K562 (cell line): ENCODE measurements around the gene PLXND1. TPM values are rescaled to one million over a fixed set of nuclear protein-coding genes. Genes with fewer than 3 reads are reported as not detected.
A peak's percentile ranks its signal among the peaks of the same experiment; 100 is the strongest.

ENCODE experiments used
- ATAC-seq: fragments of 200-7000 bp; cut with Tn5 transposase; 3 replicates; pipeline ENCODE4 v1.9.1; 2020; ENCODE audit warnings: moderate library complexity
- BruUV-seq: library from RNA; stranded (reverse); fragments of 400-500 nt; replicated peaks from 2 replicates; lab custom pipeline; 2021; lab: Mats Ljungman, UMichigan
- CTCF ChIA-PET: fragments of 300-600 bp; formaldehyde crosslinking; extraction: SDS; loops from one replicate; lab custom pipeline; 2021; ENCODE audit warnings: low intra/inter-chr PET ratio; lab: Yijun Ruan, JAX
- POLR2A ChIA-PET: fragments of 300-600, 350-650 bp; sonication (Branson Sonifier 250); formaldehyde crosslinking; extraction: SDS; loops from one replicate; lab custom pipeline; 2021; ENCODE audit warnings: antibody characterized with exemption, inconsistent platforms; lab: Yijun Ruan, JAX
- DNase-seq, 4 experiments: peaks; one replicate each; pipeline versions ENCODE4 v3.0.0 to v3.0.0-alpha.2; 2011 to 2018; ENCODE audit warnings: low spot score in 3 of 4, mixed read lengths in 3 of 4; ENCODE audit errors: extremely low read depth in 1 of 4
- FAIRE-seq: peaks from 2 replicates; lab custom pipeline; 2011; peaks lifted over from hg19 to GRCh38; lab: Jason Lieb, UNC
- H2AFZ ChIP-seq: 2 replicates; pipeline ENCODE4 v1.6.0; 2011; ENCODE audit warnings: low read depth, low read length, control low read depth, inconsistent platforms
- H3K27ac ChIP-seq: fragments of 200-600 bp; 3 replicates; pipeline ENCODE4 v1.8.0; 2011; ENCODE audit warnings: low read depth, mild to moderate bottlenecking, control low read depth, inconsistent platforms, low read length, moderate library complexity, mixed read lengths; ENCODE audit errors: extremely low read depth
- H3K27me3 ChIP-seq, 2 experiments: fragments of 300-600 bp in 1 of 2; 2 replicates in 1 of 2; 3 replicates in 1 of 2; pipeline versions ENCODE4 v1.6.0 to v1.8.0; 2011; ENCODE audit warnings: inconsistent platforms in 2 of 2, low read length in 2 of 2, mild to moderate bottlenecking in 1 of 2, mixed read lengths in 1 of 2, moderate library complexity in 1 of 2; ENCODE audit not compliant: control insufficient read depth in 2 of 2, insufficient read depth in 2 of 2
- H3K36me3 ChIP-seq: fragments of 300-600 bp; 3 replicates; pipeline ENCODE4 v1.8.0; 2011; ENCODE audit warnings: mild to moderate bottlenecking, low read length, inconsistent platforms; ENCODE audit not compliant: control insufficient read depth, insufficient read depth
- H3K4me1 ChIP-seq, 2 experiments: fragments of 200-600 bp in 1 of 2; replicated peaks in 1 of 2; 2 replicates in 1 of 2; 3 replicates in 1 of 2; pipeline versions ENCODE4 v1.5.1 to v1.8.0; 2011; ENCODE audit warnings: inconsistent platforms in 2 of 2, low read length in 2 of 2, mild to moderate bottlenecking in 1 of 2, mixed read lengths in 1 of 2, moderate library complexity in 1 of 2; ENCODE audit not compliant: control insufficient read depth in 2 of 2, insufficient read depth in 2 of 2
- H3K4me2 ChIP-seq: 2 replicates; pipeline ENCODE4 v1.6.1; 2011; ENCODE audit warnings: low read length, control low read depth, inconsistent platforms, mixed read lengths; ENCODE audit not compliant: insufficient read depth
- H3K4me3 ChIP-seq: fragments of 200-600 bp; sonication (generic), shearing (Covaris generic); 2 replicates; pipeline ENCODE4 v1.5.1; 2016; ENCODE audit warnings: control low read depth, inconsistent platforms
- H3K79me2 ChIP-seq: fragments of 200-600 bp; 3 replicates; pipeline ENCODE4 v1.8.0; 2011; ENCODE audit warnings: low read length, inconsistent platforms; ENCODE audit not compliant: control insufficient read depth, insufficient read depth
- H3K9ac ChIP-seq, 2 experiments: 2 replicates each; pipeline versions ENCODE4 v1.6.0 to v1.6.1; 2011; ENCODE audit warnings: low read depth in 2 of 2, low read length in 2 of 2, control low read depth in 1 of 2, inconsistent platforms in 1 of 2, mild to moderate bottlenecking in 1 of 2, mixed read lengths in 1 of 2; ENCODE audit not compliant: insufficient read depth in 1 of 2
- H3K9me1 ChIP-seq: one replicate; pipeline ENCODE4 v1.6.0; 2011; ENCODE audit warnings: inconsistent platforms, mild to moderate bottlenecking, low read length, moderate library complexity; ENCODE audit not compliant: control insufficient read depth, insufficient read depth
- H3K9me3 ChIP-seq: replicated peaks from 2 replicates; pipeline ENCODE4 v1.5.1; 2011; ENCODE audit warnings: low read depth, low read length, inconsistent platforms; ENCODE audit not compliant: control insufficient read depth, insufficient read depth
- H4K20me1 ChIP-seq: replicated peaks from 2 replicates; pipeline ENCODE4 v1.6.1; 2011; ENCODE audit warnings: low read length, inconsistent platforms, mixed read lengths; ENCODE audit not compliant: control insufficient read depth, insufficient read depth
- ASH1L ChIP-seq: fragments of 450-650 bp; IDR thresholded peaks from 2 replicates; pipeline ENCODE4 v1.6.1; 2018; ENCODE audit warnings: borderline replicate concordance, mild to moderate bottlenecking, low read depth; ENCODE audit not compliant: partially characterized antibody
- NFYB ChIP-seq: IDR thresholded peaks from 2 replicates; pipeline ENCODE4 v1.6.1; 2011; ENCODE audit warnings: mild to moderate bottlenecking, moderate library complexity; ENCODE audit not compliant: insufficient read length; ENCODE audit errors: extremely low read depth
- NR3C1 ChIP-seq: sonication (generic); formaldehyde crosslinking; IDR thresholded peaks from 2 replicates; pipeline ENCODE4 v1.8.1; 2022; ENCODE audit warnings: missing genetic modification reagents
- RAD51 ChIP-seq: fragments of 450-650 bp; IDR thresholded peaks from 2 replicates; pipeline ENCODE4 v1.7.1; 2016; ENCODE audit warnings: low read depth, mild to moderate bottlenecking, borderline replicate concordance
- ZNF263 ChIP-seq: sonication (generic); formaldehyde crosslinking; IDR thresholded peaks from 2 replicates; pipeline ENCODE4 v1.8.0; 2022; ENCODE audit warnings: mild to moderate bottlenecking, missing genetic modification reagents, borderline replicate concordance
- ZNF445 ChIP-seq: fragments of 250-450 bp; sonication (Bioruptor Pico); IDR thresholded peaks from 2 replicates; pipeline ENCODE4 v1.4.0; 2020; ENCODE audit warnings: low read depth, mild to moderate bottlenecking, moderate library complexity
- ZNF644 ChIP-seq: fragments of 200-800 bp; sonication (Bioruptor generic); IDR thresholded peaks from 2 replicates; pipeline ENCODE4 v1.6.1; 2016; ENCODE audit warnings: low read depth, missing genetic modification characterization, missing compliant biosample characterization
- WGBS: fragments of 100-300 bp; shearing (Covaris generic); methylation state at CpG from one replicate; pipeline ENCODE4 v1.1.6; 2016; ENCODE audit warnings: low coverage, mixed read lengths; ENCODE audit not compliant: insufficient coverage; ENCODE audit errors: missing lambda C conversion rate; 5-methylcytosine and 5-hydroxymethylcytosine counted together
- in situ Hi-C: fragments of 300-500 bp; cut with MboI; formaldehyde crosslinking; loops from 4 replicates; pipeline ENCODE4 v1.15.0; 2018; ENCODE audit warnings: inconsistent platforms, mixed read lengths
- intact Hi-C: fragments of 100-400 bp; cut with micrococcal nuclease; formaldehyde crosslinking; loops from 2 replicates; pipeline ENCODE4 v1.14.2; 2022
- polyA plus RNA-seq, 8 experiments: library from polyadenylated mRNA; depleted of rRNA in 4 of 8; stranded (reverse) in 5 of 8; unstranded in 3 of 8; fragments of >200 nt; fragmentation: Nextera tagmentation in 2 of 8; fragmentation: Illumina TruSeq in 1 of 8; extraction: Ambion mirVana in 2 of 8; extraction: Trizol in 1 of 8; gene quantifications; 2 replicates each; pipeline versions ENCODE4 v1.2.1 to v1.2.3, GENCODE V29; 2011 to 2014; ENCODE audit warnings: inconsistent platforms in 1 of 8, missing spikeins in 1 of 8
- total RNA-seq, 7 experiments: library from RNA; depleted of rRNA in 6 of 7; stranded (reverse); fragments of >200 nt in 6 of 7; fragmentation: Illumina TruSeq in 2 of 7; extraction: Trizol in 2 of 7; gene quantifications; 2 replicates each; pipeline versions ENCODE4 v1.2.1 to v1.2.3, GENCODE V29; 2011 to 2021; ENCODE audit warnings: low replicate concordance in 1 of 7
- TF ChIP-seq, protein P1 (sequence below): sonication (generic); formaldehyde crosslinking; IDR thresholded peaks from 2 replicates; pipeline ENCODE4 v1.8.1; 2023; ENCODE audit warnings: mild to moderate bottlenecking, missing genetic modification reagents
- TF ChIP-seq, protein P2 (sequence below): sonication (generic); formaldehyde crosslinking; IDR thresholded peaks from 2 replicates; pipeline ENCODE4 v1.5.0; 2020; ENCODE audit warnings: missing genetic modification reagents
- TF ChIP-seq, protein P3 (sequence below): fragments of 450-650 bp; formaldehyde crosslinking; conservative IDR thresholded peaks from 2 replicates; pipeline ENCODE4 v1.4.0; 2022; ENCODE audit warnings: mild to moderate bottlenecking, missing genetic modification characterization
- TF ChIP-seq, protein P4 (sequence below): fragments of 450-650 bp; IDR thresholded peaks from 2 replicates; pipeline ENCODE4 v1.7.0; 2016; ENCODE audit warnings: borderline replicate concordance
- TF ChIP-seq, protein P5 (sequence below): sonication (generic); formaldehyde crosslinking; IDR thresholded peaks from 2 replicates; pipeline ENCODE4 v1.9.0; 2022; ENCODE audit warnings: mild to moderate bottlenecking, missing genetic modification reagents

The PLXND1 gene
- total and polyA plus RNA-seq, 9 of the 15 experiments (the other 6 are each of a cell fraction or from before 2014, with no cell fraction given): 0.34 to 28.8 (median 14.0) TPM

DNA sequence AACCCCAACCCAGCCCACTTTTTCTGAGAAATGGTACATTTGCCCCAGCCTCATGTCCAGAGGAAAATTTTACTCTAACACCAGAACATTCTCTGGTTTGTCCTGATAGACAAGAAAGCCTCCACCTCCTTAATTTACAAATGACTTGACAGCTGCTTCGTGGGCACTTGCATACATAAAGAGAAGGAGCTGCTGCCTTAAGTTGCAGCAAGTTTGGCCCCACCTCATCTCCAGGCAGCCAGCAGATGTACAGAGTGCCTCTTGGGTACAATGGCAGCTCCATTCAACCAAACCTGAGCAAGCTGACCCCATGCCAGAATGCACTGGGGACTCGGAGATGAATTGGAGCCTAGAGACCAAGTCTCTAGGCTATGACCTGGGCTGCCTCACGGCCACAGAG lies 69.7 kb downstream of the PLXND1 start (continued):
- TF ChIP-seq, protein P1, sequence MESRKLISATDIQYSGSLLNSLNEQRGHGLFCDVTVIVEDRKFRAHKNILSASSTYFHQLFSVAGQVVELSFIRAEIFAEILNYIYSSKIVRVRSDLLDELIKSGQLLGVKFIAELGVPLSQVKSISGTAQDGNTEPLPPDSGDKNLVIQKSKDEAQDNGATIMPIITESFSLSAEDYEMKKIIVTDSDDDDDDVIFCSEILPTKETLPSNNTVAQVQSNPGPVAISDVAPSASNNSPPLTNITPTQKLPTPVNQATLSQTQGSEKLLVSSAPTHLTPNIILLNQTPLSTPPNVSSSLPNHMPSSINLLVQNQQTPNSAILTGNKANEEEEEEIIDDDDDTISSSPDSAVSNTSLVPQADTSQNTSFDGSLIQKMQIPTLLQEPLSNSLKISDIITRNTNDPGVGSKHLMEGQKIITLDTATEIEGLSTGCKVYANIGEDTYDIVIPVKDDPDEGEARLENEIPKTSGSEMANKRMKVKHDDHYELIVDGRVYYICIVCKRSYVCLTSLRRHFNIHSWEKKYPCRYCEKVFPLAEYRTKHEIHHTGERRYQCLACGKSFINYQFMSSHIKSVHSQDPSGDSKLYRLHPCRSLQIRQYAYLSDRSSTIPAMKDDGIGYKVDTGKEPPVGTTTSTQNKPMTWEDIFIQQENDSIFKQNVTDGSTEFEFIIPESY (CRISPR knock-in tag): no peak

DNA sequence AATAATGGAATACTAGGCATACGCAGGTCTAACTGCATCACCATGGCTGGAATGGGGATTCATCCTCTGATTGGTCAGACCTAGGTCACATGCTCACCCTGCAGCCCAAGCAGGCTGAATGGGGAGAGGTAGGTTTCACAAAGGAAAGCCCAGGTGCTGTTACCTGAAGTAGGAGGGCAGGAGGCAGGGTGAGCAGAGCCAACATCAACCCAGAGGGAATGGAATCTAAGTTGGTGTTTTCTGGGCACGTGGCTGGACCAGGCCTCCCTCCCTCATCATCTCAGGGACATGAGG lies 70.2 kb downstream of the PLXND1 start:
- no TSS peak for BruUV-seq
- H3K4me2 ChIP-seq: no peak overlapping the region; the same call in none of the 2 replicates
- no peaks in the 10 kb centered on the region for H3K36me3 ChIP-seq
- H3K4me3 ChIP-seq: no peak overlapping the region
- in situ Hi-C loops (no loop called here), intact Hi-C loops (no loop called here)
- no peak overlapping the region for H3K9ac ChIP-seq
- no peak overlapping the region for H3K27ac ChIP-seq
- no peaks in the 10 kb centered on the region for H3K9me1 ChIP-seq
- H3K9me3 ChIP-seq: no peaks in the 10 kb centered on the region
- peaks cover 2 to 13% of the 10 kb centered on the region in 2 experiments; a peak in 2 of 5 replicates for H3K27me3 ChIP-seq
- DNase-seq (no peak), ATAC-seq (0 out of 3 replicates have a peak, but pooled peaks have one; percentile 40), FAIRE-seq (no peak)
- H3K79me2 ChIP-seq: no peaks in the 10 kb centered on the region
- no peak overlapping the region for H2AFZ ChIP-seq
- WGBS: 24% methylated on average over 2 of the region's 2 CpGs
- H3K4me1 ChIP-seq: peaks cover 0 to 4% of the 10 kb centered on the region in 2 experiments; a peak in 2 of 5 replicates
- CTCF ChIA-PET: no interaction called here
- H4K20me1 ChIP-seq: no peaks in the 10 kb centered on the region
- POLR2A ChIA-PET: no interaction called here
- TF ChIP-seq, protein P2, sequence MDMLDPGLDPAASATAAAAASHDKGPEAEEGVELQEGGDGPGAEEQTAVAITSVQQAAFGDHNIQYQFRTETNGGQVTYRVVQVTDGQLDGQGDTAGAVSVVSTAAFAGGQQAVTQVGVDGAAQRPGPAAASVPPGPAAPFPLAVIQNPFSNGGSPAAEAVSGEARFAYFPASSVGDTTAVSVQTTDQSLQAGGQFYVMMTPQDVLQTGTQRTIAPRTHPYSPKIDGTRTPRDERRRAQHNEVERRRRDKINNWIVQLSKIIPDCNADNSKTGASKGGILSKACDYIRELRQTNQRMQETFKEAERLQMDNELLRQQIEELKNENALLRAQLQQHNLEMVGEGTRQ (CRISPR knock-in tag): peak; percentile 76
- TF ChIP-seq NR3C1 (CRISPR knock-in tag) (no peak), ZNF644 (no peak), NFYB (peak; percentile 2), RAD51 (peak; percentile 72; the same call in 1 of the 2 replicates), ASH1L (no peak), ZNF445 (CRISPR knock-in tag) (no peak), ZNF263 (CRISPR knock-in tag) (no peak)
- TF ChIP-seq, protein P3, sequence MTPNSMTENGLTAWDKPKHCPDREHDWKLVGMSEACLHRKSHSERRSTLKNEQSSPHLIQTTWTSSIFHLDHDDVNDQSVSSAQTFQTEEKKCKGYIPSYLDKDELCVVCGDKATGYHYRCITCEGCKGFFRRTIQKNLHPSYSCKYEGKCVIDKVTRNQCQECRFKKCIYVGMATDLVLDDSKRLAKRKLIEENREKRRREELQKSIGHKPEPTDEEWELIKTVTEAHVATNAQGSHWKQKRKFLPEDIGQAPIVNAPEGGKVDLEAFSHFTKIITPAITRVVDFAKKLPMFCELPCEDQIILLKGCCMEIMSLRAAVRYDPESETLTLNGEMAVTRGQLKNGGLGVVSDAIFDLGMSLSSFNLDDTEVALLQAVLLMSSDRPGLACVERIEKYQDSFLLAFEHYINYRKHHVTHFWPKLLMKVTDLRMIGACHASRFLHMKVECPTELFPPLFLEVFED (CRISPR knock-in tag): no peak
- TF ChIP-seq, protein P4, sequence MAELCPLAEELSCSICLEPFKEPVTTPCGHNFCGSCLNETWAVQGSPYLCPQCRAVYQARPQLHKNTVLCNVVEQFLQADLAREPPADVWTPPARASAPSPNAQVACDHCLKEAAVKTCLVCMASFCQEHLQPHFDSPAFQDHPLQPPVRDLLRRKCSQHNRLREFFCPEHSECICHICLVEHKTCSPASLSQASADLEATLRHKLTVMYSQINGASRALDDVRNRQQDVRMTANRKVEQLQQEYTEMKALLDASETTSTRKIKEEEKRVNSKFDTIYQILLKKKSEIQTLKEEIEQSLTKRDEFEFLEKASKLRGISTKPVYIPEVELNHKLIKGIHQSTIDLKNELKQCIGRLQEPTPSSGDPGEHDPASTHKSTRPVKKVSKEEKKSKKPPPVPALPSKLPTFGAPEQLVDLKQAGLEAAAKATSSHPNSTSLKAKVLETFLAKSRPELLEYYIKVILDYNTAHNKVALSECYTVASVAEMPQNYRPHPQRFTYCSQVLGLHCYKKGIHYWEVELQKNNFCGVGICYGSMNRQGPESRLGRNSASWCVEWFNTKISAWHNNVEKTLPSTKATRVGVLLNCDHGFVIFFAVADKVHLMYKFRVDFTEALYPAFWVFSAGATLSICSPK: no peak
- TF ChIP-seq, protein P5, sequence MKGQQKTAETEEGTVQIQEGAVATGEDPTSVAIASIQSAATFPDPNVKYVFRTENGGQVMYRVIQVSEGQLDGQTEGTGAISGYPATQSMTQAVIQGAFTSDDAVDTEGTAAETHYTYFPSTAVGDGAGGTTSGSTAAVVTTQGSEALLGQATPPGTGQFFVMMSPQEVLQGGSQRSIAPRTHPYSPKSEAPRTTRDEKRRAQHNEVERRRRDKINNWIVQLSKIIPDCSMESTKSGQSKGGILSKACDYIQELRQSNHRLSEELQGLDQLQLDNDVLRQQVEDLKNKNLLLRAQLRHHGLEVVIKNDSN (CRISPR knock-in tag): peak; percentile 91
